Activated naive CD4-positive, alpha-beta T cell treated with anti-CD3 and anti-CD28 coated beads for 36 hours (primary cell): ENCODE data around the gene NUDCD3. TPM values are rescaled to one million over a fixed set of nuclear protein-coding genes. Genes with fewer than 3 reads are reported as not detected.

ENCODE experiments used
- total RNA-seq, 2 experiments: library from RNA; stranded (reverse); gene quantifications; one replicate each; pipeline ENCODE4 v1.2.3, GENCODE V29; 2021

The NUDCD3 gene
- total RNA-seq, 2 experiments from 2014 or later: 81.1 to 81.8 TPM

Other genes with a start within 250 kb of the NUDCD3 start
- gene CAMK2B, start 165.1 kb downstream of the NUDCD3 start, total RNA-seq: under 1 TPM; 0.30 to 0.38 TPM
- gene NPC1L1, start 50.7 kb upstream of the NUDCD3 start, total RNA-seq: not detected
- gene DDX56, start 83.2 kb upstream of the NUDCD3 start, total RNA-seq: 10 to 100 TPM; 65.8 to 74.0 TPM
- gene TMED4, start 91.6 kb upstream of the NUDCD3 start, total RNA-seq: 10 to 100 TPM; 77.3 to 81.8 TPM
- gene OGDH, start 116.0 kb upstream of the NUDCD3 start, total RNA-seq: 10 to 100 TPM; 73.9 to 78.4 TPM